ENCODE measurements around the gene SMNDC1. TPM values are rescaled to one million over a fixed set of nuclear protein-coding genes. Genes with fewer than 3 reads are reported as not detected.

Gene SMNDC1
- total and polyA plus RNA-seq, 10 of the 15 experiments (the other 5 are each of a cell fraction or from before 2014, with no cell fraction given) = 4.6 to 37.2 (median 18.1) TPM

- ATAC-seq = no peak
- H3K79me2 ChIP-seq (ENCODE audit: control insufficient read depth, insufficient read depth, low read length) = no peaks in the 10 kb centered on the region
- no peak for FAIRE-seq
- no peak overlapping the region for H3K9ac ChIP-seq (ENCODE audit: control insufficient read depth, insufficient read depth, low read length)
- RAD21 ChIA-PET (ENCODE audit: unreplicated experiment) = no interaction called here
- no peaks in the 10 kb centered on the region for H3K9me3 ChIP-seq (replicated peaks; ENCODE audit: control insufficient read depth, insufficient read depth, low read length)
- POLR2A ChIA-PET = no interaction called here
- no peaks in the 10 kb centered on the region for H3K36me3 ChIP-seq (ENCODE audit: control insufficient read depth in 2 of 2, insufficient read depth in 2 of 2, low read length in 1 of 2)
- CTCF ChIA-PET = interaction anchor here (0.8 to 1.7 kb wide), 7 partner anchors 9 to 347 kb away, joined by 3 to 7 read pairs (median 4); no protein-coding TSS in a partner anchor
- H2AFZ ChIP-seq (ENCODE audit: control insufficient read depth, low read depth, low read length) = no peak overlapping the region
- SMC1A ChIA-PET (ENCODE audit: uncharacterized antibody, unreplicated experiment) = interaction anchor here (0.9 to 2.1 kb wide), 4 partner anchors 16 to 23 kb away, joined by 3 to 6 read pairs (median 3); no protein-coding TSS in a partner anchor
- H3K27me3 ChIP-seq (replicated peaks in 1 of 2; ENCODE audit: control insufficient read depth in 2 of 2, insufficient read depth in 2 of 2, low read length in 1 of 2) = peaks cover 0 to 3% of the 10 kb centered on the region in 2 experiments; a peak in 1 of 4 replicates
- H4K20me1 ChIP-seq (ENCODE audit: control insufficient read depth, insufficient read depth) = no peaks in the 10 kb centered on the region
- no peak overlapping the region for H3K4me2 ChIP-seq (ENCODE audit: control insufficient read depth, insufficient read depth)
- no TSS peak for BruUV-seq (replicated peaks)
- no peak for DNase-seq (ENCODE audit: low read depth, low spot score)
- no peak overlapping the region for H3K4me3 ChIP-seq
- in situ Hi-C loops (cut with MboI) (no loop called here), intact Hi-C loops (cut with micrococcal nuclease; ENCODE audit: unreplicated experiment) (no loop called here)
- no peaks in the 10 kb centered on the region for H3K4me1 ChIP-seq (ENCODE audit: control insufficient read depth, insufficient read depth, low read length)
- no peak for TF ChIP-seq BACH1 (IDR thresholded peaks at IDR 0.05; ENCODE audit: borderline replicate concordance)
- no peak for TF ChIP-seq MYC (IDR thresholded peaks at IDR 0.05; ENCODE audit: insufficient read depth, insufficient read length, insufficient replicate concordance, low read length, severe bottlenecking)
- no peak for TF ChIP-seq PAX8 (IDR thresholded peaks at IDR 0.05)
- no peak for TF ChIP-seq BHLHE40 (IDR thresholded peaks at IDR 0.05; ENCODE audit: borderline replicate concordance in 1 of 2, low read depth in 2 of 2, low read length in 1 of 2)
- no peak for TF ChIP-seq PKNOX1 (IDR thresholded peaks at IDR 0.05)
- no peak for TF ChIP-seq RAD21 (IDR thresholded peaks at IDR 0.05; ENCODE audit: insufficient read depth, low read depth, low read length)
- no peak for TF ChIP-seq EP300 (IDR thresholded peaks at IDR 0.05; ENCODE audit: borderline replicate concordance in 1 of 2, control insufficient read depth in 1 of 2, low read depth in 2 of 2, low read length in 2 of 2)
- TF ChIP-seq ZBED1 (IDR thresholded peaks at IDR 0.05; ENCODE audit: borderline replicate concordance) = no peak
- no peak for TF ChIP-seq CHD1 (IDR thresholded peaks at IDR 0.05; ENCODE audit: low read depth, low read length)
- TF ChIP-seq TARDBP (IDR thresholded peaks at IDR 0.05; ENCODE audit: borderline replicate concordance) = no peak
- no peak for TF ChIP-seq CEBPZ (IDR thresholded peaks at IDR 0.05; ENCODE audit: low read depth, low read length)
- no peak for TF ChIP-seq NBN (IDR thresholded peaks at IDR 0.05)
- no peak for TF ChIP-seq IKZF2 (IDR thresholded peaks at IDR 0.05)
- WGBS (ENCODE audit: insufficient coverage, insufficient replicate concordance, low lambda C conversion rate, missing lambda C conversion rate) = 28% methylated on average over 1 of the region's 1 CpG
- no peak overlapping the region for H3K27ac ChIP-seq (ENCODE audit: control insufficient read depth, insufficient read depth)
Measured at GRCh38 chr10:110263164-110263563, 41.6 kb downstream of the SMNDC1 start.
